Smooth muscle cell (in vitro differentiated cells): Measurements from ENCODE around the gene RAB25. TPM values are rescaled to one million over a fixed set of nuclear protein-coding genes. Genes with fewer than 3 reads are reported as not detected.

Experiments used
- DNase-seq: peaks from one replicate; lab custom pipeline; 2025; ENCODE audit not compliant: unreplicated experiment; lab: John Stamatoyannopoulos, UW
- H2AFZ ChIP-seq: fragments of 200-600 bp; sonication (generic); 2 replicates; pipeline ENCODE4 v1.6.0; 2016; ENCODE audit warnings: antibody characterized with exemption, low read depth, mild to moderate bottlenecking
- H3F3A ChIP-seq: fragments of 200-600 bp; sonication (generic); 2 replicates; pipeline ENCODE4 v1.6.0; 2017; ENCODE audit warnings: antibody characterized with exemption, low read depth
- H3K27ac ChIP-seq: fragments of 200-600 bp; sonication (generic); 2 replicates; pipeline ENCODE4 v1.5.1; 2016; ENCODE audit warnings: low read depth, mild to moderate bottlenecking
- H3K27me3 ChIP-seq: fragments of 200-600 bp; sonication (generic); 2 replicates; pipeline ENCODE4 v1.6.1; 2016; ENCODE audit warnings: low read depth, mild to moderate bottlenecking
- H3K36me3 ChIP-seq: fragments of 200-600 bp; sonication (generic); 2 replicates; pipeline ENCODE4 v1.5.1; 2016; ENCODE audit warnings: low read depth
- H3K4me1 ChIP-seq: fragments of 200-600 bp; sonication (generic); 2 replicates; pipeline ENCODE4 v1.5.1; 2016; ENCODE audit warnings: low read depth
- H3K4me2 ChIP-seq: fragments of 200-600 bp; sonication (generic); 2 replicates; pipeline ENCODE4 v1.6.0; 2016; ENCODE audit warnings: mild to moderate bottlenecking
- H3K4me3 ChIP-seq: fragments of 200-600 bp; sonication (generic); 2 replicates; pipeline ENCODE4 v1.5.1; 2016; ENCODE audit warnings: mild to moderate bottlenecking
- H3K79me2 ChIP-seq: fragments of 200-600 bp; sonication (generic); 2 replicates; pipeline ENCODE4 v1.6.0; 2016; ENCODE audit warnings: low read depth, mild to moderate bottlenecking
- H3K9ac ChIP-seq: fragments of 200-600 bp; sonication (generic); 2 replicates; pipeline ENCODE4 v1.6.0; 2016; ENCODE audit warnings: low read depth
- H3K9me3 ChIP-seq: fragments of 200-600 bp; sonication (generic); replicated peaks from 2 replicates; pipeline ENCODE4 v1.5.1; 2016; ENCODE audit warnings: low read depth
- H4K20me1 ChIP-seq: fragments of 200-600 bp; sonication (generic); 2 replicates; pipeline ENCODE4 v1.6.0; 2016; ENCODE audit warnings: low read depth
- CTCF ChIP-seq: fragments of 200-600 bp; sonication (generic); IDR thresholded peaks from 2 replicates; pipeline ENCODE4 v1.5.1; 2017; ENCODE audit warnings: borderline replicate concordance, mild to moderate bottlenecking, antibody characterized with exemption; ENCODE audit not compliant: insufficient read depth, poor library complexity, severe bottlenecking
- WGBS: methylation state at CpG from one replicate; pipeline ENCODE4 v1.1.7; 2016; ENCODE audit warnings: low lambda C conversion rate; 5-methylcytosine and 5-hydroxymethylcytosine counted together
- polyA plus RNA-seq: library from polyadenylated mRNA; unstranded; fragments of >200 nt; fragmentation: Nextera tagmentation; extraction: Ambion mirVana; gene quantifications from 2 replicates; pipeline ENCODE4 v1.2.1, GENCODE V29; 2016
- total RNA-seq: library from RNA; depleted of rRNA; stranded (reverse); fragments of >200 nt; gene quantifications from 2 replicates; pipeline ENCODE4 v1.2.3, GENCODE V29; 2014

Gene RAB25
- total and polyA plus RNA-seq, 2 experiments from 2014 or later = 8.9 to 16.8 TPM

- Histone ChIP-seq H2AFZ (no peak overlapping the region), H3K79me2 (peaks cover 52% of the 10 kb centered on the region), H3K27ac (no peak overlapping the region), H4K20me1 (peaks cover 7% of the 10 kb centered on the region), H3K27me3 (no peaks in the 10 kb centered on the region), H3K9ac (no peak overlapping the region), H3F3A (peaks cover 10% of the 10 kb centered on the region), H3K36me3 (no peaks in the 10 kb centered on the region), H3K4me2 (no peak overlapping the region), H3K4me1 (peaks cover 27% of the 10 kb centered on the region), H3K9me3 (no peaks in the 10 kb centered on the region), H3K4me3 (no peak overlapping the region)
- no peak for TF ChIP-seq CTCF
- DNase-seq = no peak
- WGBS = 92% methylated on average over 2 of the region's 2 CpGs
These were observed 49.3 kb downstream of the RAB25 start for GRCh38 chr1:156110252-156110651.

GRCh38 chr1:156111355-156111962, 50.5 kb downstream of the RAB25 start:
- no peak overlapping the region for H3K4me2 ChIP-seq
- DNase-seq = no peak
- peaks cover 4% of the 10 kb centered on the region for H3F3A ChIP-seq

GRCh38 chr1:156112276-156113137, 51.5 kb downstream of the RAB25 start:
- Histone ChIP-seq H3K36me3 (no peaks in the 10 kb centered on the region), H3K27ac (peak overlapping the region; percentile 100), H3K27me3 (no peaks in the 10 kb centered on the region), H2AFZ (no peak overlapping the region), H3K4me2 (no peak overlapping the region), H3K4me3 (no peak overlapping the region), H3F3A (peaks cover 4% of the 10 kb centered on the region), H3K4me1 (peaks cover 12% of the 10 kb centered on the region), H3K79me2 (peaks cover 68% of the 10 kb centered on the region), H3K9ac (peak overlapping the region; percentile 16), H4K20me1 (peaks cover 29% of the 10 kb centered on the region), H3K9me3 (no peaks in the 10 kb centered on the region)
- DNase-seq = no peak
- TF ChIP-seq CTCF = no peak
- 77% methylated on average over 10 of the region's 10 CpGs for WGBS

More at GRCh38 chr1:156111355-156111962, 50.5 kb downstream of the RAB25 start:
- TF ChIP-seq CTCF = no peak
- no peak overlapping the region for H2AFZ ChIP-seq
- peak overlapping the region; percentile 100 for H3K27ac ChIP-seq
- peaks cover 64% of the 10 kb centered on the region for H3K79me2 ChIP-seq
- whole genome bisulfite sequencing = 76% methylated on average over 4 of the region's 4 CpGs
- no peaks in the 10 kb centered on the region for H3K36me3 ChIP-seq
- peaks cover 19% of the 10 kb centered on the region for H4K20me1 ChIP-seq
- H3K27me3 ChIP-seq = no peaks in the 10 kb centered on the region
- no peak overlapping the region for H3K9ac ChIP-seq
- H3K4me3 ChIP-seq = no peak overlapping the region
- no peaks in the 10 kb centered on the region for H3K9me3 ChIP-seq
- peaks cover 21% of the 10 kb centered on the region for H3K4me1 ChIP-seq
